ENCODE measurements around the gene PCGF1. TPM values are rescaled to one million over a fixed set of nuclear protein-coding genes. Genes with fewer than 3 reads are reported as not detected.

PCGF1 gene
- total and polyA plus RNA-seq, 2 experiments from 2014 or later: 10.9 to 13.4 TPM

- peak; percentile 9 for ATAC-seq
- H3K9me2 ChIP-seq (ENCODE audit: insufficient read depth): no peaks in the 10 kb centered on the region
- H3F3A ChIP-seq (replicated peaks; ENCODE audit: low read depth): 0 out of 2 replicates have a peak, but pooled peaks cover 12% of the 10 kb centered on the region
- peaks cover 9% of the 10 kb centered on the region; the same call in 1 of the 2 replicates for H4K20me1 ChIP-seq (replicated peaks; ENCODE audit: insufficient read depth)
- H3K4me1 ChIP-seq (ENCODE audit: insufficient read depth): peaks cover 7% of the 10 kb centered on the region; the same call in 1 of the 2 replicates
- Mint-ChIP-seq H3K27ac (no peak within 1 kb of the TSS), H3K36me3 (ENCODE audit: low read depth) (peaks cover 34% of the 10 kb centered on the region), H3K9me3 (no peaks in the 10 kb centered on the region), H3K4me1 (peaks cover 17% of the 10 kb centered on the region), H3K4me3 (peak within 1 kb of the TSS; percentile 50; the same call in 2 of the 3 replicates), H3K27me3 (ENCODE audit: insufficient read depth, low read depth, poor library complexity) (peaks cover 33% of the 10 kb centered on the region)
- H3K79me2 ChIP-seq (replicated peaks; ENCODE audit: insufficient read depth): peaks cover 18% of the 10 kb centered on the region
- H3K36me3 ChIP-seq (ENCODE audit: insufficient read depth): peaks cover 11% of the 10 kb centered on the region
- H3K27ac ChIP-seq (ENCODE audit: low read depth): no peak within 1 kb of the TSS
- H3K4me2 ChIP-seq: no peak within 1 kb of the TSS
- peak; percentile 85 for DNase-seq (ENCODE audit: low spot score)
- H3K4me3 ChIP-seq: no peak within 1 kb of the TSS
- peaks cover 22% of the 10 kb centered on the region for H3K27me3 ChIP-seq (ENCODE audit: insufficient read depth)
- TF ChIP-seq JUNB (IDR thresholded peaks at IDR 0.05; ENCODE audit: unreplicated experiment) (no peak), NANOG (IDR thresholded peaks at IDR 0.05; ENCODE audit: borderline replicate concordance) (no peak), CREB1 (CRISPR knock-in tag; IDR thresholded peaks at IDR 0.05; ENCODE audit: low read depth) (peak; percentile 60), EZH2phosphoT487 (IDR thresholded peaks at IDR 0.05; ENCODE audit: unreplicated experiment) (no peak), POLR2AphosphoS5 (IDR thresholded peaks at IDR 0.05; ENCODE audit: low read depth) (no peak), ZNF114 (CRISPR knock-in tag; IDR thresholded peaks at IDR 0.05) (no peak)
- TF ChIP-seq, protein P1, sequence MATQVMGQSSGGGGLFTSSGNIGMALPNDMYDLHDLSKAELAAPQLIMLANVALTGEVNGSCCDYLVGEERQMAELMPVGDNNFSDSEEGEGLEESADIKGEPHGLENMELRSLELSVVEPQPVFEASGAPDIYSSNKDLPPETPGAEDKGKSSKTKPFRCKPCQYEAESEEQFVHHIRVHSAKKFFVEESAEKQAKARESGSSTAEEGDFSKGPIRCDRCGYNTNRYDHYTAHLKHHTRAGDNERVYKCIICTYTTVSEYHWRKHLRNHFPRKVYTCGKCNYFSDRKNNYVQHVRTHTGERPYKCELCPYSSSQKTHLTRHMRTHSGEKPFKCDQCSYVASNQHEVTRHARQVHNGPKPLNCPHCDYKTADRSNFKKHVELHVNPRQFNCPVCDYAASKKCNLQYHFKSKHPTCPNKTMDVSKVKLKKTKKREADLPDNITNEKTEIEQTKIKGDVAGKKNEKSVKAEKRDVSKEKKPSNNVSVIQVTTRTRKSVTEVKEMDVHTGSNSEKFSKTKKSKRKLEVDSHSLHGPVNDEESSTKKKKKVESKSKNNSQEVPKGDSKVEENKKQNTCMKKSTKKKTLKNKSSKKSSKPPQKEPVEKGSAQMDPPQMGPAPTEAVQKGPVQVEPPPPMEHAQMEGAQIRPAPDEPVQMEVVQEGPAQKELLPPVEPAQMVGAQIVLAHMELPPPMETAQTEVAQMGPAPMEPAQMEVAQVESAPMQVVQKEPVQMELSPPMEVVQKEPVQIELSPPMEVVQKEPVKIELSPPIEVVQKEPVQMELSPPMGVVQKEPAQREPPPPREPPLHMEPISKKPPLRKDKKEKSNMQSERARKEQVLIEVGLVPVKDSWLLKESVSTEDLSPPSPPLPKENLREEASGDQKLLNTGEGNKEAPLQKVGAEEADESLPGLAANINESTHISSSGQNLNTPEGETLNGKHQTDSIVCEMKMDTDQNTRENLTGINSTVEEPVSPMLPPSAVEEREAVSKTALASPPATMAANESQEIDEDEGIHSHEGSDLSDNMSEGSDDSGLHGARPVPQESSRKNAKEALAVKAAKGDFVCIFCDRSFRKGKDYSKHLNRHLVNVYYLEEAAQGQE (IDR thresholded peaks at IDR 0.05; ENCODE audit: unreplicated experiment): no peak
- TF ChIP-seq, protein P2, sequence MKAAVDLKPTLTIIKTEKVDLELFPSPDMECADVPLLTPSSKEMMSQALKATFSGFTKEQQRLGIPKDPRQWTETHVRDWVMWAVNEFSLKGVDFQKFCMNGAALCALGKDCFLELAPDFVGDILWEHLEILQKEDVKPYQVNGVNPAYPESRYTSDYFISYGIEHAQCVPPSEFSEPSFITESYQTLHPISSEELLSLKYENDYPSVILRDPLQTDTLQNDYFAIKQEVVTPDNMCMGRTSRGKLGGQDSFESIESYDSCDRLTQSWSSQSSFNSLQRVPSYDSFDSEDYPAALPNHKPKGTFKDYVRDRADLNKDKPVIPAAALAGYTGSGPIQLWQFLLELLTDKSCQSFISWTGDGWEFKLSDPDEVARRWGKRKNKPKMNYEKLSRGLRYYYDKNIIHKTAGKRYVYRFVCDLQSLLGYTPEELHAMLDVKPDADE (IDR thresholded peaks at IDR 0.05): 0 out of 2 replicates have a peak, but pooled peaks have one; percentile 53
- H2AFZ ChIP-seq: no peak within 1 kb of the TSS
These were observed 18.5 kb upstream of the PCGF1 start, which contains the start of gene DQX1 for GRCh38 chr2:74525717-74526648. DQX1 (minus strand) TSS chr2:74526231; CDS start chr2:74525729, 502 bp downstream.
